Glutamatergic neuron (in vitro differentiated cells): Measurements from ENCODE around the gene CXorf66. TPM values are rescaled to one million over a fixed set of nuclear protein-coding genes. Genes with fewer than 3 reads are reported as not detected.
A peak's percentile ranks its signal among the peaks of the same experiment; 100 is the strongest.

Source experiments
- DNase-seq: peaks from one replicate; pipeline ENCODE4 v3.0.0; 2022
- H3K27ac Mint-ChIP-seq: one replicate; pipeline ENCODE4 v1.8.0; 2020; ENCODE audit warnings: mild to moderate bottlenecking, mixed read lengths, inconsistent platforms; ENCODE audit not compliant: unreplicated experiment
- H3K27me3 Mint-ChIP-seq: one replicate; pipeline ENCODE4 v1.8.0; 2020; ENCODE audit warnings: mild to moderate bottlenecking, moderate library complexity, mixed read lengths, inconsistent platforms; ENCODE audit not compliant: unreplicated experiment
- H3K36me3 Mint-ChIP-seq: one replicate; pipeline ENCODE4 v1.8.0; 2020; ENCODE audit warnings: mild to moderate bottlenecking, mixed read lengths, inconsistent platforms; ENCODE audit not compliant: unreplicated experiment
- H3K4me1 Mint-ChIP-seq: one replicate; pipeline ENCODE4 v1.8.0; 2020; ENCODE audit warnings: mild to moderate bottlenecking, low read depth, mixed read lengths, inconsistent platforms; ENCODE audit not compliant: unreplicated experiment
- H3K4me3 Mint-ChIP-seq: one replicate; pipeline ENCODE4 v1.8.0; 2020; ENCODE audit warnings: mild to moderate bottlenecking, mixed read lengths, inconsistent platforms; ENCODE audit not compliant: unreplicated experiment
- H3K9me3 Mint-ChIP-seq: one replicate; pipeline ENCODE4 v1.8.0; 2020; ENCODE audit warnings: mild to moderate bottlenecking, moderate library complexity, mixed read lengths, inconsistent platforms; ENCODE audit not compliant: unreplicated experiment
- CTCF ChIP-seq: fragments of 200-600 bp; sonication (generic); IDR thresholded peaks from one replicate; pipeline ENCODE4 v1.5.0; 2021; ENCODE audit not compliant: partially characterized antibody, unreplicated experiment
- total RNA-seq: library from RNA; stranded (reverse); fragmentation: NEBNext Ultra II Directional; extraction: Animal tissue kit (Norgen Biotek cat#: 25700); gene quantifications from one replicate; pipeline ENCODE4 v1.2.1, GENCODE V29; 2021; ENCODE audit not compliant: unreplicated experiment

The CXorf66 gene
- total RNA-seq, 1 donor from 2014 or later = not detected

GRCh38 chrX:139949703-139950102 is 15.6 kb downstream of the CXorf66 start:
- Mint-ChIP-seq H3K27me3 (no peaks in the 10 kb centered on the region), H3K9me3 (no peaks in the 10 kb centered on the region), H3K36me3 (no peaks in the 10 kb centered on the region), H3K27ac (no peak overlapping the region), H3K4me1 (no peaks in the 10 kb centered on the region), H3K4me3 (no peak overlapping the region)
- no peak for TF ChIP-seq CTCF
- no peak for DNase-seq

GRCh38 chrX:139945075-139945474 is 20.2 kb downstream of the CXorf66 start:
- no peak for TF ChIP-seq CTCF
- no peak for DNase-seq
- no peaks in the 10 kb centered on the region for H3K4me1 Mint-ChIP-seq
- H3K27me3 Mint-ChIP-seq = no peaks in the 10 kb centered on the region
- no peak overlapping the region for H3K4me3 Mint-ChIP-seq
- no peaks in the 10 kb centered on the region for H3K9me3 Mint-ChIP-seq
- no peak overlapping the region for H3K27ac Mint-ChIP-seq
- no peaks in the 10 kb centered on the region for H3K36me3 Mint-ChIP-seq

GRCh38 chrX:139936259-139936658 is 29.1 kb downstream of the CXorf66 start:
- H3K4me3 Mint-ChIP-seq = no peak overlapping the region
- no peak for DNase-seq
- H3K27me3 Mint-ChIP-seq = peaks cover 1% of the 10 kb centered on the region
- TF ChIP-seq CTCF = no peak
- H3K9me3 Mint-ChIP-seq = no peaks in the 10 kb centered on the region
- no peaks in the 10 kb centered on the region for H3K36me3 Mint-ChIP-seq
- H3K4me1 Mint-ChIP-seq = no peaks in the 10 kb centered on the region
- H3K27ac Mint-ChIP-seq = no peak overlapping the region

GRCh38 chrX:139933904-139934303 is 31.4 kb downstream of the CXorf66 start:
- no peak overlapping the region for H3K27ac Mint-ChIP-seq
- no peaks in the 10 kb centered on the region for H3K9me3 Mint-ChIP-seq
- TF ChIP-seq CTCF = no peak
- peaks cover 1% of the 10 kb centered on the region for H3K27me3 Mint-ChIP-seq
- no peak for DNase-seq
- H3K4me3 Mint-ChIP-seq = peak overlapping the region; percentile 78
- peaks cover 4% of the 10 kb centered on the region for H3K4me1 Mint-ChIP-seq
- H3K36me3 Mint-ChIP-seq = no peaks in the 10 kb centered on the region

- peak within 1 kb of the TSS; percentile 89 for H3K27ac Mint-ChIP-seq
- no peaks in the 10 kb centered on the region for H3K36me3 Mint-ChIP-seq
- H3K9me3 Mint-ChIP-seq = no peaks in the 10 kb centered on the region
- H3K27me3 Mint-ChIP-seq = peaks cover 1% of the 10 kb centered on the region
- no peak for TF ChIP-seq CTCF
- DNase-seq = peak; percentile 78
- peak within 1 kb of the TSS; percentile 86 for H3K4me3 Mint-ChIP-seq
- H3K4me1 Mint-ChIP-seq = peaks cover 4% of the 10 kb centered on the region
Observed at GRCh38 chrX:139932901-139933796, 32.2 kb downstream of the CXorf66 start, which contains the start of gene ATP11C. TSS of gene ATP11C (minus strand) at chrX:139933053. CDS start at chrX:139932042, 1,011 bp downstream.
